Kidney (tissue), 14 donors: ENCODE measurements around the gene SEBOX. TPM values are rescaled to one million over a fixed set of nuclear protein-coding genes. Genes with fewer than 3 reads are reported as not detected.

ENCODE experiments used
- DNase-seq, 5 donors: peaks; one replicate each; pipeline ENCODE4 v3.0.0-alpha.2; 2013 to 2020
- FAIRE-seq: peaks from 2 replicates; lab custom pipeline; 2012; peaks lifted over from hg19 to GRCh38; lab: Jason Lieb, UNC
- H3K27ac ChIP-seq, 2 donors: one replicate each; pipeline ENCODE4 v1.7.0; 2013; ENCODE audit warnings: low read depth in 2 of 2, low read length in 2 of 2, inconsistent platforms in 1 of 2
- H3K27me3 ChIP-seq: one replicate; pipeline ENCODE4 v1.7.1; 2013; ENCODE audit warnings: low read length, inconsistent platforms; ENCODE audit not compliant: control insufficient read depth, insufficient read depth
- H3K36me3 ChIP-seq, 3 donors: one replicate each; pipeline versions ENCODE4 v1.7.0 to v1.7.1; 2013; ENCODE audit warnings: low read length in 3 of 3, control low read depth in 1 of 3, inconsistent platforms in 1 of 3; ENCODE audit not compliant: insufficient read depth in 3 of 3, control insufficient read depth in 2 of 3
- H3K4me1 ChIP-seq, 3 donors: one replicate each; pipeline versions ENCODE4 v1.7.0 to v1.7.1; 2013; ENCODE audit warnings: low read length in 3 of 3, inconsistent platforms in 1 of 3, low read depth in 1 of 3; ENCODE audit not compliant: control insufficient read depth in 2 of 3, insufficient read depth in 2 of 3
- H3K4me3 ChIP-seq, 3 donors: one replicate each; pipeline versions ENCODE4 v1.7.0 to v1.8.1; 2013; ENCODE audit warnings: low read length in 3 of 3, control low read depth in 1 of 3, inconsistent platforms in 1 of 3
- H3K9ac ChIP-seq, 3 donors: one replicate each; pipeline versions ENCODE4 v1.7.0 to v1.7.1; 2013; ENCODE audit warnings: low read length in 3 of 3, control low read depth in 1 of 3, inconsistent platforms in 1 of 3
- H3K9me3 ChIP-seq, 3 donors: one replicate each; pipeline versions ENCODE4 v1.7.0 to v1.7.1; 2013; ENCODE audit warnings: low read length in 3 of 3, control low read depth in 1 of 3, inconsistent platforms in 1 of 3; ENCODE audit not compliant: control insufficient read depth in 2 of 3, insufficient read depth in 1 of 3
- intact Hi-C: fragments of 100-400 bp; cut with DNase I; formaldehyde crosslinking; loops from one replicate; pipeline ENCODE4 v1.11.1; 2022
- polyA plus RNA-seq: library from polyadenylated mRNA; stranded (reverse); fragments of 350-450 nt; fragmentation: Illumina TruSeq; extraction: RNeasy Lipid Tissue Mini Kit (QIAGEN cat#74804); gene quantifications from one replicate; pipeline ENCODE4 v1.2.3, GENCODE V29; 2014; ENCODE audit warnings: low read depth, low replicate concordance; ENCODE audit not compliant: insufficient read depth
- total RNA-seq: library from RNA; stranded (reverse); fragmentation: NEBNext Ultra II Directional; extraction: Animal tissue kit (Norgen Biotek cat#: 25700); gene quantifications from one replicate; pipeline ENCODE4 v1.2.1, GENCODE V29; 2021
- TF ChIP-seq, protein P1 (sequence below): IDR thresholded peaks from 3 replicates; pipeline ENCODE4 v1.5.1; 2012; ENCODE audit warnings: mild to moderate bottlenecking, moderate library complexity, borderline replicate concordance; ENCODE audit not compliant: insufficient read depth; ENCODE audit errors: extremely low read depth
- donor health status: control.
- donor health status: control.
- donor health status: control.
- donor health status: control.
- donor health status: control.
- donor health status: DM: yes; HTN: yes; CAD: no.
- donor health status: Normal renal cell carcinoma (clear cell type).

SEBOX gene
- total and polyA plus RNA-seq, 2 donors from 2014 or later: not detected

DNA sequence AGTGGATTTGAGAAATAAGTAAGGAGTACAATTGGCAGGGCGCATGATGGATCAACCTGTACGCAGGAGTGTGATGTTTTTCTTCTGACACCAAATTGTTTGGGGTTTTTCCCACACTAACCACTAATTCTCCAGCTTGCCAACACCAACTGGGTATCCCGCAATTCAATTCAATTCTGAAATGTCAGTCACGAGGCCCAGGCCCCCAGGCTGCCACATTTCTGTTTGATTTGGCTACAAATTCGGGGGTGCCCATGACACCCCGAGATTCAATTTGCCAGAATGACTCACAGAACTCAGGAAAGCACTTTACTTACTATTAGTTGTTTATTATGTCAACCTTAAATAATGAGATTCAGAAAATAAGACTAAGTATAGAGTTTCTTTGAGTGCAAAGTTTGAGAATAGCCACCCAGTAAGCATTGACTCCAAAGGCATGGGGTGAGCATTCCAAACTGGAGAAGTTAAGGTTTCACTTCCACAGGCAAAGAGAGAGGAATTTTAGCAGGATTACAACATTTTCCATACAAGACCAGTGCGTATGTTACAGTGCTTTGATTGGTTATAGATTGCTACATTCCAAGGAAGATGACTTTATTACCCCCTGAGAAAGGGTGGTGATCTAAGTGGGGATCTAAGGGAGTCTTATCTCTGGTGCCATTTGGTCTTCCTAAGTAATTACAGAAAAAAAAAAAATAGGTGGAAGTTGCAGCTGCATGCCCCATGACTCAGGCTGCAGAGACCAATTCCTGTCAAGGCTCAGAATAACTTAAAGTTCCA lies 29.5 kb upstream of the SEBOX start:
- no peak for FAIRE-seq
- Histone ChIP-seq H3K27ac (no peak overlapping the region), H3K4me3 (no peak overlapping the region), H3K4me1 (peaks cover 0 to 18% (median 4%) of the 10 kb centered on the region in 3 donors), H3K9ac (no peak overlapping the region), H3K27me3 (no peaks in the 10 kb centered on the region), H3K9me3 (no peaks in the 10 kb centered on the region), H3K36me3 (peaks cover 6 to 20% (median 15%) of the 10 kb centered on the region in 3 donors)
- intact Hi-C loops: no loop called here
- no peak for DNase-seq
- TF ChIP-seq, protein P1, sequence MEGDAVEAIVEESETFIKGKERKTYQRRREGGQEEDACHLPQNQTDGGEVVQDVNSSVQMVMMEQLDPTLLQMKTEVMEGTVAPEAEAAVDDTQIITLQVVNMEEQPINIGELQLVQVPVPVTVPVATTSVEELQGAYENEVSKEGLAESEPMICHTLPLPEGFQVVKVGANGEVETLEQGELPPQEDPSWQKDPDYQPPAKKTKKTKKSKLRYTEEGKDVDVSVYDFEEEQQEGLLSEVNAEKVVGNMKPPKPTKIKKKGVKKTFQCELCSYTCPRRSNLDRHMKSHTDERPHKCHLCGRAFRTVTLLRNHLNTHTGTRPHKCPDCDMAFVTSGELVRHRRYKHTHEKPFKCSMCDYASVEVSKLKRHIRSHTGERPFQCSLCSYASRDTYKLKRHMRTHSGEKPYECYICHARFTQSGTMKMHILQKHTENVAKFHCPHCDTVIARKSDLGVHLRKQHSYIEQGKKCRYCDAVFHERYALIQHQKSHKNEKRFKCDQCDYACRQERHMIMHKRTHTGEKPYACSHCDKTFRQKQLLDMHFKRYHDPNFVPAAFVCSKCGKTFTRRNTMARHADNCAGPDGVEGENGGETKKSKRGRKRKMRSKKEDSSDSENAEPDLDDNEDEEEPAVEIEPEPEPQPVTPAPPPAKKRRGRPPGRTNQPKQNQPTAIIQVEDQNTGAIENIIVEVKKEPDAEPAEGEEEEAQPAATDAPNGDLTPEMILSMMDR: no peak

- TF ChIP-seq, protein P1: no peak
- Histone ChIP-seq H3K27ac (no peak overlapping the region), H3K9me3 (no peaks in the 10 kb centered on the region), H3K9ac (no peak overlapping the region), H3K4me3 (no peak overlapping the region), H3K36me3 (peaks cover 6 to 26% (median 19%) of the 10 kb centered on the region in 3 donors), H3K4me1 (peaks cover 0 to 3% (median 0%) of the 10 kb centered on the region in 3 donors), H3K27me3 (no peaks in the 10 kb centered on the region)
- intact Hi-C loops: no loop called here
- FAIRE-seq (no peak), DNase-seq (no peak)
Observed at GRCh38 chr17:28392491-28392890, 27.5 kb upstream of the SEBOX start.

DNA sequence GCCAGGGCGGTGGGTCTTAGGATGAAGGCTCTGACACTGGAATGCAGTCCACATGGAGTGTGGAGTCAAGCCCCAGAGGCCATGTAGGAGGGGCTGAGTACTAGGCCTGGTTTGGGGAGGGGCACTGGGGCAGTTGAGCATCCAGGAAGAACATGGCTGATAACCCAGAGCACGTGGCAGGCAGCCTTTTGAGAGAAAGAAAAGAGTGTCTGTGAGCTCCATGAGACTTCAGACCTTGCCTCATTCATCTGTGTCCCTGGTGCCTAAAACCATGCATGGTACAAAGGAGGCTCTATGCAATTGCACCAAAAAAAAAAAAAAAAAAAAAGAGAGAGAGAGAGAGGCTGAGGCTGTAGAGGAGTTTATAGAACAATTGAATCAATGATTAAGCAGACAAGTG lies 26.4 kb upstream of the SEBOX start:
- intact Hi-C loops: no loop called here
- no peak overlapping the region for H3K4me3 ChIP-seq
- H3K9me3 ChIP-seq: no peaks in the 10 kb centered on the region
- TF ChIP-seq, protein P1: no peak
- H3K4me1 ChIP-seq: no peaks in the 10 kb centered on the region
- H3K27me3 ChIP-seq: no peaks in the 10 kb centered on the region
- FAIRE-seq (no peak), DNase-seq (no peak)
- peaks cover 6 to 26% (median 19%) of the 10 kb centered on the region in 3 donors for H3K36me3 ChIP-seq
- no peak overlapping the region for H3K9ac ChIP-seq
- H3K27ac ChIP-seq: no peak overlapping the region
